Natural killer cell (primary cell): ENCODE measurements around the gene SAFB. TPM values are rescaled to one million over a fixed set of nuclear protein-coding genes. Genes with fewer than 3 reads are reported as not detected.
A peak's percentile ranks its signal among the peaks of the same experiment; 100 is the strongest.

Experiments used
- ATAC-seq, 3 donors: fragments of 150-1000 bp in 2 of 3; fragments of 200-7000 bp in 1 of 3; cut with Tn5 transposase; 1 replicate in 1 of 3; 2 replicates in 2 of 3; pipeline ENCODE4 v1.10.0; 2021; ENCODE audit warnings: mild to moderate bottlenecking in 2 of 3, moderate library complexity in 2 of 3
- DNase-seq, 2 donors: peaks; one replicate each; pipeline versions ENCODE4 v3.0.0 to v3.0.0-alpha.2; 2013 to 2021; ENCODE audit warnings: mixed read lengths in 1 of 2
- H3K27ac ChIP-seq: one replicate; pipeline ENCODE4 v1.5.1; 2013; ENCODE audit warnings: mild to moderate bottlenecking, low read length
- H3K27me3 ChIP-seq: one replicate; pipeline ENCODE4 v1.6.1; 2013; ENCODE audit warnings: low read length; ENCODE audit not compliant: control insufficient read depth, insufficient read depth
- H3K36me3 ChIP-seq: one replicate; pipeline ENCODE4 v1.6.1; 2013; ENCODE audit warnings: low read length; ENCODE audit not compliant: control insufficient read depth, insufficient read depth
- H3K4me1 ChIP-seq: one replicate; pipeline ENCODE4 v1.6.1; 2013; ENCODE audit warnings: low read length; ENCODE audit not compliant: control insufficient read depth, insufficient read depth
- H3K4me3 ChIP-seq: one replicate; pipeline ENCODE4 v1.5.1; 2013; ENCODE audit warnings: low read length
- H3K9me3 ChIP-seq: one replicate; pipeline ENCODE4 v1.6.1; 2013; ENCODE audit warnings: low read length; ENCODE audit not compliant: control insufficient read depth, insufficient read depth
- H3K27ac Mint-ChIP-seq, 2 donors: one replicate each; pipeline ENCODE4 v1.8.0; 2022; ENCODE audit warnings: mild to moderate bottlenecking in 2 of 2, mixed read lengths in 2 of 2, moderate library complexity in 1 of 2
- H3K27me3 Mint-ChIP-seq, 2 donors: one replicate each; pipeline ENCODE4 v1.8.0; 2022; ENCODE audit warnings: low read depth in 2 of 2, mixed read lengths in 2 of 2
- H3K36me3 Mint-ChIP-seq: one replicate; pipeline ENCODE4 v1.8.0; 2022; ENCODE audit warnings: mixed read lengths
- H3K4me1 Mint-ChIP-seq, 2 donors: one replicate each; pipeline ENCODE4 v1.8.0; 2022; ENCODE audit warnings: mixed read lengths in 2 of 2
- H3K4me3 Mint-ChIP-seq: one replicate; pipeline ENCODE4 v1.8.0; 2022; ENCODE audit warnings: mild to moderate bottlenecking, moderate library complexity, mixed read lengths
- H3K9me3 Mint-ChIP-seq, 2 donors: one replicate each; pipeline ENCODE4 v1.8.0; 2022; ENCODE audit warnings: mixed read lengths in 2 of 2
- WGBS: methylation state at CpG from one replicate; pipeline ENCODE4 v1.1.7; 2013; ENCODE audit warnings: missing lambda C conversion rate; ENCODE audit not compliant: insufficient coverage; 5-methylcytosine and 5-hydroxymethylcytosine counted together
- intact Hi-C: fragments of 100-400 bp; cut with micrococcal nuclease; formaldehyde crosslinking; loops from one replicate; pipeline ENCODE4 v1.14.2; 2022
- total RNA-seq, 4 donors: library from RNA; stranded (reverse); fragments of 120-200 nt in 1 of 4; gene quantifications; one replicate each; pipeline versions ENCODE4 v1.2.3 to v1.2.4, GENCODE V29; 2013 to 2022
- TF ChIP-seq, protein P1 (sequence below): fragments of 200-600 bp; IDR thresholded peaks from one replicate; pipeline ENCODE4 v1.8.0; 2022; ENCODE audit warnings: antibody characterized with exemption

Gene SAFB
- total RNA-seq, result 100 to 1,000 TPM; 195 to 229 (median 207) TPM
- 76.9 TPM for total RNA-seq (2013)

DNA sequence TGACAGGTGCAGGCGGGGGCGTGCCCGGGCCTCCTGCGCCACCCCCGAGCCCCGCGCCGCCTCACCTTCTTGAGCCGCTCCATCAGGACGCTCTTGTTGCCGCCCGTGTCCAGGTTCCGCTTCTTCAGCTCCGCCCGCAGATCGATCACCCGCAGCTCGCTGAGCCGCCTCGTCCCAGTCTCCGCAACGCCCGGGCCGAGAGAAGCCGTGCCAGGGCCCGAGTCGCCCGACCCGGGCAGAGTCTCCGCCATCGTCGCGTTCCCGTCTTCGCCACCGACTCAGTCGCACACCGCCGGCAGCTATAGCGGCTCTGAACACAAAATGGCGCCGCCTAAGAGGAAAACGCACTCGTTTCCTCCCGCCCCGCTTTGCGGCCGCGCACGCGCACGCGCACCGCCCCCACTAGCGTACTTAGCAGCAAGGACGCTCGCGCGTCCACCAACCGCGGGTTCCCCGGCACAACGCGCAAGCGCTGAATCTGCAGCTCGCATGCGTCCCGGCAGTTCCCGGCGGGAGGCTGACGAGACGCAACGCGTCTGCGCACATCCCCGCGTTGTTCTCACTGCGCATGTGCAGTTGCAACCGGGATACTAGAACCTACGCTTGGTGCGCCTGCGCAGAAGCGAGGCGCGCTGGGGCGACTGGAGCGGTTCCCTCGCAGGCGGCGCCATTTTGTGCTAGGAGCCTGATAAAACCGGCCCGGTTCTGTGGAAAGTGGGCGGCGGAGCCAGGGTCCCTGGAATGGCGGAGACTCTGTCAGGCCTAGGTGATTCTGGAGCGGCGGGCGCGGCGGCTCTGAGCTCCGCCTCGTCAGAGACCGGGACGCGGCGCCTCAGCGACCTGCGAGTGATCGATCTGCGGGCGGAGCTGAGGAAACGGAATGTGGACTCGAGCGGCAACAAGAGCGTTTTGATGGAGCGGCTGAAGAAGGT is at the start of gene SAFB, which contains the start of gene SAFB2:
TSS of gene SAFB (plus strand) at position 619 of the 932 bp plus-strand sequence. CDS start at position 742, 123 bp downstream.
TSS of gene SAFB2 (minus strand) at position 312 of the 932 bp plus-strand sequence. CDS start at position 251, 61 bp downstream.
- H3K9me3 Mint-ChIP-seq, result no peaks in the 10 kb centered on the region
- no peaks in the 10 kb centered on the region for H3K27me3 Mint-ChIP-seq
- Histone ChIP-seq H3K27me3 (no peaks in the 10 kb centered on the region), H3K9me3 (no peaks in the 10 kb centered on the region), H3K4me3 (peak within 1 kb of the TSS; percentile 99), H3K4me1 (peaks cover 66% of the 10 kb centered on the region), H3K27ac (peak within 1 kb of the TSS; percentile 99), H3K36me3 (peaks cover 51% of the 10 kb centered on the region)
- H3K4me3 Mint-ChIP-seq, result peak within 1 kb of the TSS; percentile 99
- H3K4me1 Mint-ChIP-seq, result peaks cover 83% of the 10 kb centered on the region in 2 donors
- intact Hi-C loops, result loop anchor here (1.0 to 2.0 kb wide), 2 partner anchors 58 to 98 kb away; partner anchors contain the start of genes CATSPERD, HSD11B1L, LONP1 and MICOS13
- H3K27ac Mint-ChIP-seq, result peak within 1 kb of the TSS; percentile 99 to 100
- ATAC-seq, result peak; percentile 85 to 92 (median 85)
- under 1% methylated on average over 116 of the region's 116 CpGs for WGBS
- H3K36me3 Mint-ChIP-seq, result peaks cover 4% of the 10 kb centered on the region
- TF ChIP-seq, protein P1, sequence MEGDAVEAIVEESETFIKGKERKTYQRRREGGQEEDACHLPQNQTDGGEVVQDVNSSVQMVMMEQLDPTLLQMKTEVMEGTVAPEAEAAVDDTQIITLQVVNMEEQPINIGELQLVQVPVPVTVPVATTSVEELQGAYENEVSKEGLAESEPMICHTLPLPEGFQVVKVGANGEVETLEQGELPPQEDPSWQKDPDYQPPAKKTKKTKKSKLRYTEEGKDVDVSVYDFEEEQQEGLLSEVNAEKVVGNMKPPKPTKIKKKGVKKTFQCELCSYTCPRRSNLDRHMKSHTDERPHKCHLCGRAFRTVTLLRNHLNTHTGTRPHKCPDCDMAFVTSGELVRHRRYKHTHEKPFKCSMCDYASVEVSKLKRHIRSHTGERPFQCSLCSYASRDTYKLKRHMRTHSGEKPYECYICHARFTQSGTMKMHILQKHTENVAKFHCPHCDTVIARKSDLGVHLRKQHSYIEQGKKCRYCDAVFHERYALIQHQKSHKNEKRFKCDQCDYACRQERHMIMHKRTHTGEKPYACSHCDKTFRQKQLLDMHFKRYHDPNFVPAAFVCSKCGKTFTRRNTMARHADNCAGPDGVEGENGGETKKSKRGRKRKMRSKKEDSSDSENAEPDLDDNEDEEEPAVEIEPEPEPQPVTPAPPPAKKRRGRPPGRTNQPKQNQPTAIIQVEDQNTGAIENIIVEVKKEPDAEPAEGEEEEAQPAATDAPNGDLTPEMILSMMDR, result no peak
- peak; percentile 99 to 100 for DNase-seq

DNA sequence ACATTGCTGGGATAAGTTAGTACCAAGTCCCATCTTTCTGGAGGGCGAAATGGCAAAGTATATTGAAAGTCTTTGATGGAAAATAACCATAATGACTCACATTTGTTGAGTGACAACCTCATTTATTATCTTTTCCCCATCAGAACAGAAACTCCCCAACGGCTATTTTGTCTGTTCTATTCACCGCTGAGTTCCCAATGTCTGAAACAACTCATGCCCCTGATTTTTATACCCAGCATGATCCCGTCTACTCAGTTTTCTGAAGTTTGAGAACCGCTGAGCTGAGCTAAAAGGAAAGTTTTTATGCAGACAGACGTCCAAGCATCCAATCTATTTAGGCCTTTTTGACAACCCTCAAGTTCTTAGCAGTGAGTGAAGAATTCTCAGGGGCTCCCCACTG is 47.3 kb upstream of the SAFB start:
- Histone ChIP-seq H3K36me3 (no peaks in the 10 kb centered on the region), H3K4me1 (peaks cover 4% of the 10 kb centered on the region), H3K27me3 (no peaks in the 10 kb centered on the region), H3K4me3 (no peak overlapping the region), H3K9me3 (no peaks in the 10 kb centered on the region), H3K27ac (no peak overlapping the region)
- no peak for ATAC-seq
- Mint-ChIP-seq H3K27me3 (no peaks in the 10 kb centered on the region), H3K36me3 (no peaks in the 10 kb centered on the region), H3K27ac (no peak overlapping the region), H3K9me3 (no peaks in the 10 kb centered on the region), H3K4me1 (peaks cover 6 to 11% of the 10 kb centered on the region in 2 donors), H3K4me3 (no peak overlapping the region)
- intact Hi-C loops, result loop anchor here (5.0 kb wide), 1 partner anchor 528 kb away; no protein-coding TSS in a partner anchor
- TF ChIP-seq, protein P1, result no peak
- DNase-seq, result no peak
- whole genome bisulfite sequencing, result 85% methylated on average over 4 of the region's 6 CpGs

DNA sequence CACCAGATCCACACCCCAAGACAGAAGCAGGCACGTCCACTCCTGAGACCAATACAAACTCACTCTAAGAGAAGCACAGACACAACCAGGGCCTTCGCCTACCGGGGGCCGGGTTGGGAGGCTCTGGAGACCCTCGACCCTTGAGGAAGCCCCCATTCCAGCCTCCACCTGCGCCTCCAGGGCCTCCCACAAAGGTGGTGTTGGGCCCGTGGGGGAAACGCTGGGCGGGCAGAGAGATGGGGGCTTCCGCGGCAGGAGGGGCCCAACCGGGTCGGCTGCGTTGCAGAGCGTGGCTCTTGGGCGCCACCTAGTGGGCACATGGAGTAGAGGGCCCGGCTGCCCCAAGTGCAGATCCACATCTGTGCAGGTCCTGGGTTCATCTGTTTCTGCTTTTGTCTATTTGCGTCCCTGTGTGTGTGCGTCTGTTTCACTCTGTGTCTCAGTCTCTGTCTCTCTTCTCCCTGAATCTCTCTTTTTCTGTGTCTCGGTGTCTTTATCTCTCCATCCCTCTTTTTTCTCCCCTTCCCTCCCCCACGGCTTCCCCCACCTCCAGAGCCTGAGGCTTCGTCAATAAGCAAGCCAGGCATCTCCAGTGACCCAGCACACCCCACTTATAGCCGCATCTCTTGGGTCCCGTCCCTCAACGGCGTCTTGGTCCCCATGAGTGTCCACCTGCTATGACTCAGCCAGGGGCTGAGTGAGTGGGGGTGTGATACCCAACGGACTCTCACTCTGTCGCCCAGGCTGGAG is 44.6 kb upstream of the SAFB start:
- Mint-ChIP-seq H3K4me3 (no peak overlapping the region), H3K9me3 (no peaks in the 10 kb centered on the region)

More for the DNA sequence above, 44.6 kb upstream of the SAFB start:
- peaks cover 4% of the 10 kb centered on the region for H3K4me1 ChIP-seq
- H3K9me3 ChIP-seq, result no peaks in the 10 kb centered on the region
- Mint-ChIP-seq H3K27ac (peak overlapping the region in 1 of 2 donors; percentile 47), H3K36me3 (no peaks in the 10 kb centered on the region), H3K27me3 (no peaks in the 10 kb centered on the region), H3K4me1 (peaks cover 6 to 11% of the 10 kb centered on the region in 2 donors)
- no peaks in the 10 kb centered on the region for H3K27me3 ChIP-seq
- DNase-seq, result peak; percentile 71 to 87
- H3K36me3 ChIP-seq, result no peaks in the 10 kb centered on the region
- no peak overlapping the region for H3K27ac ChIP-seq
- WGBS, result 31% methylated on average over 28 of the region's 28 CpGs
- TF ChIP-seq, protein P1, result peak; percentile 99
- H3K4me3 ChIP-seq, result no peak overlapping the region
- intact Hi-C loops, result loop anchor here (5.0 kb wide), 1 partner anchor 531 kb away; no protein-coding TSS in a partner anchor
- ATAC-seq, result peak; percentile 88 to 93 (median 91)
